Left renal pelvis (tissue), 4 donors: Measurements from ENCODE around the gene TCF7L2. TPM values are rescaled to one million over a fixed set of nuclear protein-coding genes. Genes with fewer than 3 reads are reported as not detected.

Experiments
- DNase-seq, 4 donors: peaks; one replicate each; pipeline ENCODE4 v3.0.0-alpha.2; 2013; ENCODE audit warnings: low read depth in 4 of 4, low spot score in 3 of 4
- polyA plus RNA-seq, 4 donors: library from polyadenylated mRNA; unstranded; fragments of 120-200 nt; gene quantifications; one replicate each; pipeline ENCODE4 v1.2.1, GENCODE V29; 2013; ENCODE audit not compliant: insufficient read length in 4 of 4

The TCF7L2 gene
- polyA plus RNA-seq, 4 donors: 41.2 to 52.3 (median 48.3) TPM

DNA sequence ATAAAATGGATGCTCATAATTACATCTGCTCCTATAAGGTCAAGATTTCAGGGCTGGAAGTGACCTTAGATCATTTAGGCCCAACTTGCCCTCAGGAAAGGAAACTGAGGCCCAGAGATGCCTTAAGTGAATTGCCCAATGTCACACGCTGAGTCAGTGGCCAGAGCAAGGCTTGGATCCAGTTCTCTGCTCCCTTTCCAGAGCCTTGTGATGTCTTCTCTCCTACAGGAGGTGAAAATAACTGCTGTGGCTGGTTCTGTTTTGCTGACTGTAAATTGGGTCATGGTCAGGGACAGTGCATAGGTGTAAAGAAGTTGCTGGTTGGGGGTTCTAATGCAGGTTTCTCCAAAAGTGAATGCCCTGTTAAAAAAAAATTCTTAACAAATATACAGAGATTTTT is 91.3 kb downstream of the TCF7L2 start:
- DNase-seq: no peak

DNA sequence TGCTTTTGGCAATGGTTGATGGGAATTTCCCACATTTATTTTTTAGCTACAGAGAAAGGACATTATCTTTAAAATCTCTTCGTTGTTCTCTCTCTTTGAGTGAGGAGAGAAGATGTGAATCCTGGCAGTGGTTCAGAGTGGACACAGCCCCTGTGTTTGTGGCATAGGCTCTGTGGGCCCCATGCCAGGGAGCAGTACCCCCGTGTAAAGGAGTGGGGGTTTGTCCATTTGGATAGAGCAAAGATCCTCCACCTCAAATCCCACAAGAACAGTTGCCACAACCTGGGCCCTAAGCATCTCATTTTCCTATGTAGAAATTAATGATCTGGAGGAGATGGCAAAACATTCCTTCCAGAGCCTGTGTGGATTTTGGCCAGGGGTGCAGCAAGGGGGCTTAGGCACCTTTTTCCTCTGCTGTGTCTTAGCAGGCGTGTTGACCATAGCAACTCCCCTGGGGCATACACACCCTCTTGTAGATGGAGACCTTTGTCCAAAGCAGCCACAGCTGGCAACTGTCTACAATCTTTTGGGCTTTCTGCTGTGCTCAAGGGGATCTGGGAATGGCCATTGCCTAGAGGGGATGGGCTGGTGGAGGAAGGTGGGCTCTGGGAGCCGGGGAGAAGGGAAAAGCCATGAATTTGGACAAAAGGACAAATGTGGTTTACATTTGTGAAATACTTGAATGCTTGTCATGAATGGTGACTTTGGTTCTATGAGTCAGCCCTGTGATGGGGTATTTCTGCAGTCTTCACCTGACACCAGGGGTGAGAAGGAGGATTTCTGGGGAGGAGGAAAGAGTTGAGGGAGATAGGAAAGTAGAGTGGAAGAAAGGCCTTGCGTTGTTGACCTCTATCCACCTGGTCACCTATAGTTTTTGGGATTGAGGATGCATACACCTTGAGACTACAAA is 92.0 kb downstream of the TCF7L2 start:
- DNase-seq: no peak

DNA sequence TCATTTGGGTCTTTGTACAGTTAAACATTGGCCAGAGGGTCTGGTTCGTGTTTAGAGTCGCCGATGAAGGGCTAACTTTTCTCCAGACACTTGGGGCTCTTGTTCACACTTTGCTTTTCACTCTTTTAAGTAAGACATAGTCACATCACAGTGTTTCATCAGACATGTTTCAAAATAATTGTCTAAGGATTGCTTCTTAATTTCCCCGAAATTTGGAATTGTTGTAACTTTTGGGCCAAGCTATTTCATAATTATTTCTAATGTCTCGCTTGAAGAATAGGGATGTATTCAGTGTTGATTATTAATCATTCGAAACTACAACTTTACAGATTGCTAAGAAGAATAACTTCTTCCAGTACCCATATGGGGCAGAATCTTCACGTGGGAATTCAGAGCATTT is 92.8 kb downstream of the TCF7L2 start:
- no peak for DNase-seq

DNA sequence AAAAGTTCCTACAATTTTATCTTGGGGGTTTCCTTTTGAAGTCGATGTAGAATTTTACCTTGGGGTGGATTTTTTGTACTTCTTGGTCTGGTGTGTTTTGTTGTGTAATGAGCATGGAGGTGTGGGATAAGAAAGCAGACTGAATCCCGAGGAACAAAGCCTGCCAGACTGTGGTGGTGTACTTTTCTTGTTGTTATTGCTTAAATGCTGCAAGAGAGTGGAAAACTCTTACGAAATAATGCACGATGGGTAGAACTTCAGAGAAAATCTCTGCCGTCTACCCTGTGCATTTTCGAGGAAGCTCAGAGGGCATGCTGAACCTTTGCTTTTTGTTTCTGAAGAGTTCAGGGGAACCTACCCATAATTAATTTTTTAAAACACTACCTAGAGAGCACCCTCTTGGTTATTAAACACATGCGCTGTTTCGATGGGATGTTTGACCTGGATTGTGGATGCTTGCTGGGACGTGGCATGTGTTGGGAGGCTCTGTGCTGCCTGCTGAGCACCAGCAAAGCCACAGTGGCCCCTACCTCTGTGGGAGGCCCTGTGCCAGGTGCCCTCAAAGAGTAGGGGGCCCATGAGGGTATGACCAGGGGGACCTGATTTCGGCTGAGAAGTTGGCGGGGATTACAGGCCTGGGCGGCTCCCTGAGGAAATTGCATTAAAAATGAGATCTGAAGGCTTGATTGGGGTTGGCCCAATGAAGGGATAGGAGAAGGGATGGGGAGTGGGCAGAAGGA is 94.1 kb downstream of the TCF7L2 start:
- DNase-seq: no peak

DNA sequence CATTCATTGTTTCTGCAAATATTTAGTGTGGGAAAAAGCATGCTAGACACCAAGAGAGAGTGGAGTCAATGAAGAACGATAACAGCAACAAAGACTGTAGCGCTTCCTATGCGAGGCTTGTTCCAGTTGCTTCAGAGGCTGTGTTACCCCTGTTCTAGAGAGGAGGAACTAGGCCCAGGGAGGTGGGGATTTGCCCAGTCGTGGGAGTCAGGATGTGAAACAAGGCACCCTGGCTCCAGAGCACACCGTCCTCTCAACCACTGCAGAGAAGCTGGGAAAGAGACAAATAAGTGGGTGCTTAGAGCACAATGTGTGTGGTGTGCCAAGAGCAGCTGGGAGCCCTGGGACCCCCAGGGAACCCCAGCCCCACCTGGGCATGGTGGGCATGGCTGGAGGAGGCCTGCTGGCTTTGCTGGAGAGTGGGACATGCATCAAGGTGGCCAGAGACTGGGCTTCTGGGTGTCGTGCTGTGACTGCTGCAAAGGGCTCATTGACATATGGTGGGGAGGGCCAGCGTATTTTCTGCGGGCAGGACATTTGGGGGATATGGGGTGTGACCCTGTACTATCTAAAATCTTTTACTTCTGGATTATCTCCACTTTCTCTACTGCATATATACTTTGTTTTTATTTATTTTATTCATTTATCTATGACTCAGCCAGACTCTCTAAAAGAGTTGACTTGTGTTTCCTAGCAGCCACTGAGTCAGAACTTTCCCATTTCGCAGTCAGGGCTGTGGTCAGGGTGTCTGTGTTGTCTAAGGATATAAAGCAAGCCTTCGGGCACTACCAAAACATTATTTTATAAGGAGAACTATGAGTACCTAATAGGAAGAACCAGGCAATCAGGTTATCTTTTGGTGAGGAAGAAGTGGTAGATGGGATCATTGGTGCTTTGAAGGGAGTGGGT is 95.4 kb downstream of the TCF7L2 start:
- DNase-seq: no peak

DNA sequence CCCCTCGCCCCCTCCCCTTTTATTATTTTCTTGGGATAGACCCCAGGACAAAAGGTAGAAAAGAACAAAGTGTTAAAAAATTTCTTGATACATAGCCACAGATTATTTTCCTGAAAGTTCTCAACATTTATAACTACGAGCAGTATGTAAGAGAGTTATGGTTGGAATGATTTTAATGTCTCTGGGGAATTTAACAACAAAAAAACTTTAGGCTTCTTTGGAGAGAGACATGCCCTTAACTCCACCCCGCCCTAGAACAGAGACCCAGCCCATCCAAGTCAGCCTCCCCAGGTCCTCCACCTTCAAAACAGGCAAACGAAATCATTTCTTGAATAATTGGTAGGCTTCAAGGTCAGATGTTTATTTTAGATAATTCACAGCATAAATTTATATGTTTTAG is 97.1 kb downstream of the TCF7L2 start:
- DNase-seq: no peak

DNA sequence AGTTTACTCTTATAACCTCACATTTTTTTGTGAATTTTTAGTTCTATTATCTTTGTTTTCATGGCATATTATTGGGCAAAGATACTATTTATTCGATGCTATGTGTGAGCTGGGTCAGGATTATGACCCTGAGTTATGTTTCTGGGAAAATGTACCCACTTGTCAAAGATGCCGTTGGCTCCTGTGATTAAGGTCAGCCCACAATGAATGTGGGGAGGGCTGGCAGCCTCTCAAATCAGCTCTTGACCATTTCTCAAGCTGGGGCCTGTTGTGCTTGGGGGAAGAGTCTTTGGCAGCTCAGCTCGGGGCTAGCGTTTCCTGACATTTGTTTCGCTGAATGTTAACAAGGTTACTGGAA is 97.5 kb downstream of the TCF7L2 start:
- no peak for DNase-seq

DNA sequence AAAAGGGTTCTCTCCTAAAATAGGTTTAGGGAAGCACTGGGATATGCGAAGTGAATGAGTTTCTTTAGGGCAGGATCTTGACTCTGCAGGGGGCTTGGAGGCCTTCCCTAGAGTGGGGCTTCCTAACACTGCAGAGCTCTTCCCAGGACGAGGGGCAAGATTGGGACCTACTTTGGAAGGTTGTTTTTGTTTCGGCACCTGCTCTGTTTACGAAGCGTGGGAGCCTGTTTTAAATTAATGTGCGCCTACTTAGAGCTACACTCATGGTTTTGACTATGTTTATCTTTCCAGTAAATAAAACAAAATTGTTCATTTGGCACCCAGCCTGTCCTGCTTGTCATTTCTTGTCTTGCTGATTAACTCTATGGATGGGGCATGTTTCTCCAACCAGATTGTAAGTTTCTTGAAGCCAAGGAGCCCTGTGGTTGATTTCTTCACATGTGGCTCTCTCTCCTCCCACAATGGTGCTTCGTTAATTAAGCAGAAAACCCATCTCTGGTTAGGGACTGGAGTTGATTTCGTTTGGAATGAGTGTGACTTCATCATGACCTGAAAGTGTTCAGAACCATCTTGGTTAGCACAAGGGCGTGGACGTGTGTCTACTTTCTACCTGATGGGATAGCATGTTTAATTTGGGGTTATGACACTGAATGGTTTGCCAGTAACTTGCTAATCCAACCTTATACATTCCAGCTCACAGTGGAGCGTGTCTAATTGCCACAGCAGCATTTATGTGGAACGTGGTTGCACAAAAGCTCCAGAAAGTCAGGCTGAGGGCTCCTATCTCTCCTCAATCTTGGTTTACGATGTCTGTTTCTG is 98.1 kb downstream of the TCF7L2 start:
- no peak for DNase-seq

DNA sequence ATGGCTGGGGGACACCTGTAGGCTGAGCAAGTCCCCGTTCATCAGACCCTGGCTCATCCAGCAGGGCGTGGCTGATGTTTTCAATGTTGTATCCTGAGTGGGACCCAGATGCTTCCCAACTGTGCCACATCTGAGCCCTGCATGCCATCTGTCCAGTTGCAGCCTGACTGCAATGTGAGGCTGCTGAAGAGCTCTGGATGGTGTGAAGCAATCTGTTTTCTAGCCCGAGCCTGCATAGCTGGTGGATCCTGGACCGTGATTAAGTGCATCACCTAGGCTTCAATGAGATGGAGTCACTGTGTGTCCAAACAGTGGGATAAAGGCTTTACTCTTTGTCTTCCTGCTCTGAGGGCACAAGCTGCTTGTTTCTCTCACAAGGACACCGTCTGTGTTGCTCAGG is 99.8 kb downstream of the TCF7L2 start:
- no peak for DNase-seq

DNA sequence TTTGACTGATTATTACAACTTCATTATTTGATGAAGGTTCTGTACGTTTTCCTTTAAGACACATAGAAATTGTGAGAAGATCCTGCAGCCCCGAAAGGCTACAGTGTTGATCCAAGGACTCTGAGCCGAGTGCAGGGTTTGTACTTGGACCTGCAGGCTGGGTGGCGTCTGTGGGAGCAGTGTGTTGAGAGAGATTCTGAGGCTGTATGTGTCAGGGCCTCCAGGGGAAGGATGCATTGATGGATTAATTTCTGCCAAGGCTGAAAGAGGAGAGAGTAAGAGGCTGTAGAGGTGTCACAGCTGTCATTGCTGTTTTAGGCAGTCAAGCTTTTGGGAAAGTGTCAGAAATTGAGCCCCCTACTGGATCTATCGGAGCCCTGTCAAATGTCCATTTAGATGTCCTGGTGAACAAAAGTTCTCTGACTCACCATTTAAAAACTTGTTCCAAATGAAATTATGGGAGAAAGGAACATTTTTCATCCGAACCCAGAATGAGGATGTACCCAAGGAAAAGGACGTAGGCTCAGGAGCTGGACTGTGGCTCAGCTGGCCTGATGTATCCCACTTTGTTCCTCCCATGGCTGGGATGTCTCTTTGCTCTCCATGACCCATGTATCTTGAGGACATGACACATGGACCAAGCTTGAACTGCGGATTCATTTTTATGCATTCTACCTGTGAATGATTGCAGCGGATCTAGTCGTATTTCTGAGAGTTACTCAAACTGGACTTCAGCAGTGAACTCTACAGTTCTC is 102.2 kb downstream of the TCF7L2 start:
- DNase-seq: no peak

DNA sequence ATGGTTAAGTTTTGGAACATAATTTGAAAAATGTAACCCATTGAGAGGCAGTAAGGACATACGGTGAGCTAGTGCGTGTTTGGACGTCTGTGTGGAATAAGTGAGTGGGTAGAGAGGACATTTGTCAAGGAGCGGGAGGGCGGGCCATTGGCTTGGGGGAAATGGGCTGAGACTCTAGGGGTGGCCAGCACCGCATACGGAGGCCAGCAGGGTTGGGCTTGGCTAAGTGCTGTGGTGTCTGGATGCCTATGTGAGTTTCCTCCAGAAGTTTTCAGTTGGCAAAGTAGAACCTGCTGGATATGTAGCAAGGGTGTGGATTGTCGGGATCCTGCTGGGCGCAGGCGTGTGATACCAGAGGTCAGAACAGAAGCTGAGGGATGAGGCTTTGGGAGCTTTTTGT is 103.0 kb downstream of the TCF7L2 start:
- no peak for DNase-seq

DNA sequence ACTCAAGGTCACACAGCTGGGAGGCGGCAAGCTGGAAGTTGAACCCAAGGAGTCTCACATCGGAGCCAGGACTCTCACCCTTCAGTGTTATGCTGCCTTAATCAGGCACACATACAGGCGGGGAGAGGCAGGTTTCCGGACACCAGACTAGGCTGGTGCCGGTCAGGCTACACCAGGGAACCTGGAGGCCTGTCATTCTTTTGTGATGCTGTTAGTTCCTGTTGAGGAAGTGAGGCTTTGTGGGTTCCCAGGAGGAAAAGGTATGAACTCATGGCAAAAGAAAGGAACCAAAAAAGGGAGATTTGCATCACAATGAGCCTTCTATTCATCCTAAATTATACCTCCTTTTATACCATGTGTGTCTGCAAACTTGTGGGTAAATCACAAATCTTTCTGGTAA is 103.8 kb downstream of the TCF7L2 start:
- DNase-seq: no peak

DNA sequence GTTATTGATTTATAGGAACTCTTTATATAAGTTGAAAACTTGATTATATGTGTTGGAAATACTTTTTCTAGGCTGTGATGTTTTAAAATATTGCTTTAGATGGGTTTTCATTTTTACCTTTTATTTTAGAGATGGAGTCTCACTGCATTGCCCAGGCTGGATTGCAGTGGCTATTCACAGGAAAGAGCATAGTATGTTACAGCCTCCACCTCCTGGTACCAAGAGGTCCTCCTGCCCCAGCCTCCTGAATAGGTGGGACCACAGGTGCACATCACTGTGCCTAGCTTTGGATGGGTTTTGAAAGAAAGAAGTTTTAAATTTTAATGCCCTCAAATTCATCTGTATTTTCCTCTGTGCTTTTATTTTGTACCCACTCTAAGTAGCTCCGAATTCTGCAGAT is 105.4 kb downstream of the TCF7L2 start:
- DNase-seq: no peak

DNA sequence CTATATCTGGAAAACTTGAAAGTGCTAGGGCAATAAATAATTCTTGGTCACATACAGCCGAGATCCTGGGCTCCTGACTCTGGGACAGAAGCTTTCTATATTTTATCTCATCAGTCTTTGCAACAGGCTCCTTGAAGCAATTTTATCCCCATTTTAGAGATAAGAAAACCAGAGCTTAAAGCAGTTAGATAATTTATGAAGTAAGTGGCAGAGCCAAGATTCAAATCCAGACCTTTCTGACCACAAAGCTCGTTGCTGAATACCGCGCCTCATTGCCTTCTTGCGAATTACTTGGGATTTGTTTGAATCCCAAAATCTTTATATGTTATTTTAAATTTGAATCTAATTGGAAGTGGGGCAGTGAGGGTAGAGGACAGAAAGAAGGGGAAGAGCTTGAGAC is 106.0 kb downstream of the TCF7L2 start:
- no peak for DNase-seq

DNA sequence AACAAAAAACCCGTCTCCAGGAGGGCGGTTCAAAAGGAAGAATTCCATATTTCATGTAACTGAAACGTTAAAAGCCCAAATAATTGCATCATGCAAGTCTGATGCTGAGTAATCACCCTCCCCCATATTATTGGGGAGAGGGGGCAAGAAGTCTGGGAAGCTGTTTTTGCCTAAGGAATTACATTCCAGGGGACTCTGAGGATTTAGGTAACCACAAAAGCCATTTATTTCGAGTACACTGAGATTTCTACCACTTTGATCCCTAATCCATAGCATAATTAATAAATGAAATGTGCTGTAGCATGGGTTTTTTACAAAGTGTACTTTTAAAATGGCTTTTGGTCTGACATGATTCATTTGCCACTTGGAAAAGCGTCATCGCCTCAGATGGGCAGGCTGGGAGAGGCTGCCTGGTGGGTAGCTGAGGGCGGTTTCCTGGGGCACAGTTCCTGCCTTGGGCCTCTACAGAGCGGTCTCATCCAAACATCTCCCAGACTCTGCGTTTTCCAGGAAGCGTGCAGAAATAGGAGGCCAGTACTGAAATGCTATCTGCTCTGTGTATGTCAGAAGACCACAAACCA is 106.5 kb downstream of the TCF7L2 start:
- no peak for DNase-seq

DNA sequence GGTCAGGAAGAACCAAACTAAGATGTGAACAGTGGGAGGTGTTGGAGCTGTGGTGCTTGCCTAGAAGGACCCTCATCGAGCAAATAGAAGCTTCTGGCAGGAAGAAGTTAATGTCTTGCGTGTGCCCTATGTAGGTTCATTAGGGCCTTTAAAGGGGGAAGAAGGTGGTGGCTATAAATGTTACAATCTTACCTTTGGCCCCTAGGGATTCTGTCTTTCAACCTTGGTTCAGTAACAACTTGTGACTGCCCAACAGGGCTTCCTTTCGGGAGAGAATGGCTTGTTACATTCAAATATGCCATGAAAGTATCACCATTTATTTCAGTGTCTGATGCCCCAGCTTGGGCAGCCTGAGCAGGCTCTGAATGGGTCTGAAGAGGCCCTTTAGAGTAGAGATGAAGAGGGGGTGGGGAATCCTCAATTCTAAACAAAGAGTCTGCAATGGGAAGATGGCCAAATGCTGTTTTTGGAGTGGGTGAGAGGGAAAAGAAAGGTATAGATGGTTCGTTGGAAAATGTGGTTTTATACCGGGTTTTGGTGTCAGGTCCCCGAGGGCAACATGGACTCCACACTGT is 108.0 kb downstream of the TCF7L2 start:
- DNase-seq: no peak

DNA sequence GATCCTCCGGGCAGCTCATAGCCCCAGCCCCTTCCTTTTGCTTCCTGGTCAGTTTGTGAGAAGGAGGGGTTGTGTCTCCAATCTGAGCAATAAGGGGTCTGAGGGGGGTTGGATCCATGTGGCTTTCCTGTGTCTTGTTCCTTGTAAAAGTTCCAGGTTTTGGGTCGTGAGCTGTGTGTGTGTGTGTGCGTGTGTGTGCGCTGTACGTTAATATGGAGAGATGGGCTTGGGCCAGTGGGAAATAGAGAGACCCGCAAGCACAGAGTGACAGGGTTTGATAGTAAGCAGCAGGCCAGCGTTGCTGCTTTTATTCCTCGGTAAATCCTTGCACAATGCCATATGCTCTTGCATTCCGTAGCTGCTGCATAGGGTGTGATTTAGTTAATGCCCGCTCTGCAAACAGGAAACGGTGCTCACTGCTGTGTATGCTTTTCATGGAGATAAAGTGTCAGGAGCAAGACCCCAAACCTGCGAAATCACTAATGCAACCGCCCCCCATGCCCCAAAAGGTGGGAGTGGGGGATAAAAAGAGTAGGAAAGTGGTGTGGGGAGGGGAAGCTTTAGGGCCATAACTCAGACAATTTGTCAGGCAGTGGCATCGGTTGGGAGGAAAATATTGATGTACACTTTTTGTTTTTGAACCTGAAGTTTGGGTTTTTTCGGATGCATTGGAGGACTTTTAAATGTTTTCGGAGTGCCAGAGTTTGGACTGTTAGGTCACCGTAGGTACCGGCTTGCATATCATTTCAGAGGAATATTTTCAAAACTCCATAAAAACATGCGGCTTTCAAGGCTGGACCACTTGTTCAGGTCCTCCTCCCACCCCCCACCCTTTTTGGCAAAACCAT is 108.7 kb downstream of the TCF7L2 start:
- DNase-seq: no peak

DNA sequence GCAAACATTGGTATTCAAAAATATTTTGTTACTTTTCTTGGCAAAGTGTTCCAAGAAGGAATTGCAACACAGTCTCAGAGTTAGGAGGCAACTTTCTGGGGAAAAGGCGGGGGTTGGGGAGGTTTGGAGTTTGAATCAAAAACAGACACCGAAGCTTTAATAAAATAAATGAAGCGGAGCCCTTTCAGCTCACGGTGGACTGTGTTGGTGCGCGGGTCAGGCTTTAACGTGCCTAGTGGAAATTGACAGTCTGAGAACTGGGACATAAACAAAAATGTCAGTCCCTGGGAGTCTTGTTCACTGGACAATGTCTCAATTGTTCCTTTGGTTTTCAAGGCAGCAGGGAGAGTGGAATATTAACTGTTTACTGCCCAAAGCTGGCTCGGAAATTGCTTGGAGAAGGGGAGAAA is 109.3 kb downstream of the TCF7L2 start:
- no peak for DNase-seq
